Fibroblast of mammary gland (primary cell): ENCODE data around the gene MYO7B.

Experiments used
- DNase-seq: peaks from one replicate; pipeline ENCODE4 v3.0.0-alpha.2; 2010; ENCODE audit warnings: low read depth
- H3K4me3 ChIP-seq: 2 replicates; pipeline ENCODE4 v1.5.1; 2011; ENCODE audit warnings: low read depth, mild to moderate bottlenecking, low read length, moderate library complexity; ENCODE audit not compliant: control insufficient read depth
- CTCF ChIP-seq: conservative IDR thresholded peaks from 2 replicates; pipeline ENCODE4 v1.5.1; 2011; ENCODE audit warnings: low read depth, low read length, inconsistent platforms; ENCODE audit not compliant: control insufficient read depth, insufficient read depth

The MYO7B gene

DNA sequence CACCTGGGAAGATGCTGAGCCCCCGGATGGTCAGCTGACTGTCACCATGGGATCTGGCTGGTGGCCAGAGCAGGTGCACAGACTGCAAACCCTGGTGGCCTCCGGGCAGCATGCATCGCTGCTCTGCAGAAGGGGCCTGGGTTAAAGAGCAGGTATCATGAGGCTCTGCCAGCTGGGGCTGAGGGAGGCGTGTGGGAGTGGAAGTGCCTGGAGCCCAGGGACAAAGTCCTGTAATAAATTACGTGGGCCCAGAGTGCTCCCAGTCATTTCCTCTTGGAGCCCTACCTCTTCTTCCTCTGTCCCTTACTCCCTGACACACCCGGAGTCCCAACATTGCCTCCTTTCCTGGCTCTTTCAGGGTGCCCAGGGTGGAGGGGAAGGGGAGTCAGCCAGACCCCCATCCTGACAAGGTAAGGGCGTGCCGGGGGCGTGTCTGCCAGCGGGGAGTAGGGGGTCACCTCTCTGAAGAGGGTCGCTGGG, at the start of gene MYO7B:
MYO7B (plus strand) TSS at position 262 of the 480 bp plus-strand sequence. CDS start 24,040 bp downstream, outside the sequence.
- H3K4me3 ChIP-seq = no peak within 1 kb of the TSS
- no peak for TF ChIP-seq CTCF
- DNase-seq = no peak

DNA sequence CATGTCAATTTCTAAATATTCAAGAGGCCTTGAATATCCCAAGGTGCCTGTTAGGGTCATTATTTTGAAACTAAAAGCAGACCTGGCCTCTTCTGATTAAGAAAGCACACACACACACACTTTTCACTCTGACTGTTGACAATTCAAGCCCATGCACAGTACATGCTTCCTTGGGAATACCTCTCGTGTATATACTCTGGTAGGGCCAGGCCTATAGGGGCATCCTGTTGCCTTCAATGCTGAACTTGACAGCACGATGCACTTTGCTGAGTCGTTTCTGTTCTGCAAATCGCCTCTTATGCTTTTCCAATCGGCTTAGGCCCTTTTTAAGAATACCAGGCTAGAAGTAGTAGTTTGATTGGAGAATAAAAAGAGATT, 49.8 kb upstream of the MYO7B start:
- TF ChIP-seq CTCF = no peak
- no peak overlapping the region for H3K4me3 ChIP-seq
- DNase-seq = no peak

DNA sequence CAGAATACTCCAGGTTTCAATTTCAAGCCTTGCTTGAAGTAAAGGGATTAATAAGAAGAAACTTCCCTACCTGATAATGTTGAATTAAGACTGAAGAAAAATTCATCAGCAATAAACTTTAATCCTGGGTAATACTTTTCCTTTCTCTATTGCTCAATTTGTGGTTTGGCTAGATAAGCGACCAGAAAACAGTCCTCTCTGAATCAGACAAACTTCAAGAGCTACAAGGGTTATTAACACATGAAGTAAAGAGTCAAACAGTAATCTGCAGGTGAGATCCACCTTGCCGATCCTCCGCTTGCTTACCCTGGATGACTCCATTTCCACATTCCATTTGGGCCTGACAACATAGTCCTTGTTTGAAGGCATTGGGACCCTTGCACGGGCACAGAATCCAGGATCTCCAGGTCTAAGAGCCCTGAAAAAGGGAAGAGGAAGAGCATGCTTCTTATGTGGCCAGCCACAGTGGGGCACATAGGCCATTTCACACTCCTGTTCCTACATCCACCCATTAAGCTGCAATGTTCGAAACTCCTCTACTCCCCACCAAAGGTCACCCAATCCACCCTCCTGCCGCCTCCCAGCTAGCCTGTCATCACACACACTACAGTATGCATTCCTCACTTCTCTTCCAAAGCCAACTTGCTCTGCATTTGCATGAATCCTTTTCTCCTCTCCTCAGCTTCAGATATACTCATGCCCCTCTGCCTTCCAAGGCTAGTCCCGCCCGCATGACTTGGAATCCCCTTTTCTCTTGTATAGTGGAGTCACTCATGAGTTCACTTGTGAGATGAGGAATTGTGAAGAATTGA, 49.0 kb upstream of the MYO7B start:
- peak; percentile 40 for DNase-seq
- no peak for TF ChIP-seq CTCF
- no peak overlapping the region for H3K4me3 ChIP-seq

DNA sequence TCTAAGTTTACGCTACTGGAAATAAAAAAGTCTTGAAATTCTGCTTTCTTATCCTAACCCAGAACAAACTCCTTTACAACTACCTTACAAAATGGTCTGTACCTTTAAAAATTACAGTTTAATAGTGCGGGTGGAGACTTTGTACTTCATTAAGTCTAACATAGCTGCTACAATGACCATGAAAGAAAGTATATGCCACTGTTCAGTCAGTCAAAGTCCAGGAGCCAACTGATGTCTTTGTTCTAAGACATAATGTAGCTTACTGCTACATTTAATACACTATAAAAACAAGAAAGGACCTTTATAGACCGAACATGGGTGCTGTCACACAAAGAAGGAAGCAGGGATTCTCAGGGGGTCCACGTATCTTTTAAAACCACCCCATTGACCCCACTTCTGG, 45.2 kb upstream of the MYO7B start:
- no peak for DNase-seq
- no peak overlapping the region for H3K4me3 ChIP-seq
- TF ChIP-seq CTCF = no peak

GRCh38 chr2:127498386-127498785, 37.1 kb upstream of the MYO7B start:
- no peak for TF ChIP-seq CTCF
- no peak overlapping the region for H3K4me3 ChIP-seq
- DNase-seq = peak; percentile 81

DNA sequence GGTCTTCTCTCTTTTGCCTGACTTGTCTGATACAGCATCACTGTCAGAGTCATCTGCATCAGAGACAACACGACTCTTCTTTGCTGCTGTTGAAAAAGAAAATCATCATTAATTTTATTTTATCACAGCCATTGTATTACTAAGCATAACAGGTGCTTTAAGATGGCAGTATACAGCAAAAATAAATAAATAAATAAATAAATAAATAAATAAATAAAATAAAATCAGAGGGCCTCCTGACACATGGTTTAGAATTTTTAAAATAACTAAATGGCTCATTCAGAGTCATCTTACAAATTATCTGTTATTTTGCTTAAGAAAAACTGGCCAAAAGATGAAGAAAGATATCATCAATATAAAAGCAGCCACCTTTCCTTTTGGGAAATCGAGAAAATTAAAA, 32.0 kb upstream of the MYO7B start:
- no peak overlapping the region for H3K4me3 ChIP-seq
- no peak for TF ChIP-seq CTCF
- no peak for DNase-seq
